SK-N-SH (cell line): ENCODE data around the gene FAM3B. TPM values are rescaled to one million over a fixed set of nuclear protein-coding genes. Genes with fewer than 3 reads are reported as not detected.

Experiments
- CTCF ChIA-PET: fragments of 300-600, 350-600 bp; formaldehyde crosslinking; extraction: SDS; loops from one replicate; lab custom pipeline; 2021; lab: Yijun Ruan, JAX
- POLR2A ChIA-PET: fragments of 350-600 bp; sonication (Branson Sonifier 250); formaldehyde crosslinking; extraction: SDS; loops from one replicate; lab custom pipeline; 2020; ENCODE audit warnings: antibody characterized with exemption, inconsistent platforms; lab: Yijun Ruan, JAX
- DNase-seq: peaks from one replicate; pipeline ENCODE4 v3.0.0; 2012
- H2AFZ ChIP-seq: fragments of 200-600 bp; sonication (generic); 2 replicates; pipeline ENCODE4 v1.8.1; 2016; ENCODE audit warnings: antibody characterized with exemption, mild to moderate bottlenecking, low read depth
- H3F3A ChIP-seq: fragments of 200-600 bp; sonication (generic); replicated peaks from 2 replicates; pipeline ENCODE3; 2016; ENCODE audit warnings: antibody characterized with exemption, mild to moderate bottlenecking; ENCODE audit not compliant: insufficient read depth
- H3K27ac ChIP-seq, 2 experiments: fragments of 200-500 bp in 1 of 2; fragments of 200-600 bp in 1 of 2; sonication (Bioruptor generic) in 1 of 2; sonication (generic), shearing (Covaris generic) in 1 of 2; 2 replicates each; pipeline versions ENCODE4 v1.5.1 to v1.6.1; 2014 to 2016; ENCODE audit warnings: low read depth in 2 of 2, inconsistent platforms in 1 of 2, low read length in 1 of 2, mild to moderate bottlenecking in 1 of 2, mixed read lengths in 1 of 2
- H3K27me3 ChIP-seq: fragments of 200-600 bp; sonication (generic), shearing (Covaris generic); 2 replicates; pipeline ENCODE4 v1.6.1; 2016; ENCODE audit warnings: mixed run types; ENCODE audit not compliant: insufficient read depth
- H3K36me3 ChIP-seq, 2 experiments: fragments of 200-500 bp in 1 of 2; fragments of 200-600 bp in 1 of 2; sonication (Bioruptor generic) in 1 of 2; sonication (generic) in 1 of 2; replicated peaks in 1 of 2; 2 replicates each; pipeline versions ENCODE3 to v1.5.1; 2014 to 2016; ENCODE audit warnings: low read length in 1 of 2, mild to moderate bottlenecking in 1 of 2; ENCODE audit not compliant: insufficient read depth in 2 of 2, control insufficient read depth in 1 of 2
- H3K4me1 ChIP-seq, 2 experiments: fragments of 200-500 bp in 1 of 2; fragments of 200-600 bp in 1 of 2; sonication (Bioruptor generic) in 1 of 2; sonication (generic), shearing (Covaris generic) in 1 of 2; 2 replicates each; pipeline versions ENCODE4 v1.5.1 to v1.6.1; 2014 to 2016; ENCODE audit warnings: low read depth in 1 of 2, low read length in 1 of 2, mixed run types in 1 of 2; ENCODE audit not compliant: insufficient read depth in 2 of 2, control insufficient read depth in 1 of 2
- H3K4me2 ChIP-seq: fragments of 200-600 bp; sonication (generic), shearing (Covaris generic); 2 replicates; pipeline ENCODE4 v1.6.1; 2017; ENCODE audit warnings: mixed run types
- H3K4me3 ChIP-seq, 2 experiments: fragments of 200-500 bp in 1 of 2; fragments of 200-600 bp in 1 of 2; sonication (Bioruptor generic) in 1 of 2; sonication (generic), shearing (Covaris generic) in 1 of 2; 2 replicates each; pipeline versions ENCODE4 v1.5.1 to v1.8.1; 2014 to 2016; ENCODE audit warnings: low read depth in 2 of 2, inconsistent platforms in 1 of 2, low read length in 1 of 2, mild to moderate bottlenecking in 1 of 2, mixed read lengths in 1 of 2, moderate library complexity in 1 of 2
- H3K79me2 ChIP-seq: fragments of 200-600 bp; sonication (generic); 2 replicates; pipeline ENCODE4 v1.8.1; 2017; ENCODE audit warnings: mild to moderate bottlenecking; ENCODE audit not compliant: insufficient read depth
- H3K9ac ChIP-seq: fragments of 200-600 bp; sonication (generic); 2 replicates; pipeline ENCODE4 v1.6.1; 2017; ENCODE audit warnings: mixed run types
- H3K9me2 ChIP-seq: fragments of 200-600 bp; sonication (generic); 2 replicates; pipeline ENCODE4 v1.6.1; 2017; ENCODE audit warnings: mixed run types
- H3K9me3 ChIP-seq: fragments of 200-600 bp; sonication (generic); 2 replicates; pipeline ENCODE4 v1.6.1; 2017; ENCODE audit warnings: mixed run types, mild to moderate bottlenecking, moderate library complexity
- H4K20me1 ChIP-seq: fragments of 200-600 bp; sonication (generic); 2 replicates; pipeline ENCODE4 v1.6.1; 2017; ENCODE audit warnings: mild to moderate bottlenecking, mixed run types; ENCODE audit not compliant: insufficient read depth
- ELF1 ChIP-seq: IDR thresholded peaks from 2 replicates; pipeline ENCODE4 v1.4.0; 2012
- FOSL2 ChIP-seq: IDR thresholded peaks from 2 replicates; pipeline ENCODE4 v1.4.0; 2012; ENCODE audit warnings: low read depth, mild to moderate bottlenecking, moderate library complexity, borderline replicate concordance
- JUND ChIP-seq: IDR thresholded peaks from 2 replicates; pipeline ENCODE4 v1.4.0; 2012
- MXI1 ChIP-seq: IDR thresholded peaks from 2 replicates; pipeline ENCODE4 v1.6.1; 2012; ENCODE audit warnings: mild to moderate bottlenecking, low read depth, low read length, improper control_type of control experiment
- NFIC ChIP-seq: IDR thresholded peaks from 2 replicates; pipeline ENCODE4 v1.4.0; 2012; ENCODE audit warnings: borderline replicate concordance
- NRF1 ChIP-seq: IDR thresholded peaks from 2 replicates; pipeline ENCODE4 v1.6.1; 2012; ENCODE audit warnings: low read depth, mild to moderate bottlenecking, low read length
- RXRA ChIP-seq: IDR thresholded peaks from 2 replicates; pipeline ENCODE4 v1.4.0; 2012; ENCODE audit warnings: low read depth, mild to moderate bottlenecking, borderline replicate concordance
- SIN3A ChIP-seq: IDR thresholded peaks from 2 replicates; pipeline ENCODE4 v1.6.1; 2012; ENCODE audit warnings: low read depth, mild to moderate bottlenecking, low read length, moderate library complexity, borderline replicate concordance
- TAF1 ChIP-seq: IDR thresholded peaks from 2 replicates; pipeline ENCODE4 v1.6.1; 2012; ENCODE audit warnings: low read depth, mild to moderate bottlenecking, low read length, moderate library complexity, borderline replicate concordance
- TCF12 ChIP-seq: IDR thresholded peaks from 2 replicates; pipeline ENCODE4 v1.4.0; 2012
- WGBS: methylation state at CpG from one replicate; pipeline ENCODE4 v1.1.6; 2017; ENCODE audit warnings: low lambda C conversion rate; 5-methylcytosine and 5-hydroxymethylcytosine counted together
- polyA plus RNA-seq, 3 experiments: library from polyadenylated mRNA; depleted of rRNA; stranded (reverse); fragments of >200 nt; gene quantifications; 2 replicates each; pipeline ENCODE4 v1.2.3, GENCODE V29; 2012
- TF ChIP-seq, protein P1 (sequence below): fragments of 200-600 bp; sonication (generic); IDR thresholded peaks from 2 replicates; pipeline ENCODE4 v1.6.1; 2017; ENCODE audit warnings: antibody characterized with exemption, mild to moderate bottlenecking, moderate library complexity
- TF ChIP-seq, protein P2 (sequence below): IDR thresholded peaks from 2 replicates; pipeline ENCODE4; 2012
- TF ChIP-seq, protein P3 (sequence below): IDR thresholded peaks from 2 replicates; pipeline ENCODE4 v1.4.0; 2012; ENCODE audit warnings: low read depth
- TF ChIP-seq, protein P4 (sequence below): IDR thresholded peaks from 2 replicates; pipeline ENCODE4 v1.4.0; 2012; ENCODE audit warnings: low read depth, borderline replicate concordance
- TF ChIP-seq, protein P5 (sequence below): IDR thresholded peaks from 2 replicates; pipeline ENCODE4 v1.4.0; 2012; ENCODE audit warnings: low read depth, borderline replicate concordance

Gene FAM3B
- polyA plus RNA-seq, 1 of the 3 experiments (the other 2 are of a cell fraction) = not detected

DNA sequence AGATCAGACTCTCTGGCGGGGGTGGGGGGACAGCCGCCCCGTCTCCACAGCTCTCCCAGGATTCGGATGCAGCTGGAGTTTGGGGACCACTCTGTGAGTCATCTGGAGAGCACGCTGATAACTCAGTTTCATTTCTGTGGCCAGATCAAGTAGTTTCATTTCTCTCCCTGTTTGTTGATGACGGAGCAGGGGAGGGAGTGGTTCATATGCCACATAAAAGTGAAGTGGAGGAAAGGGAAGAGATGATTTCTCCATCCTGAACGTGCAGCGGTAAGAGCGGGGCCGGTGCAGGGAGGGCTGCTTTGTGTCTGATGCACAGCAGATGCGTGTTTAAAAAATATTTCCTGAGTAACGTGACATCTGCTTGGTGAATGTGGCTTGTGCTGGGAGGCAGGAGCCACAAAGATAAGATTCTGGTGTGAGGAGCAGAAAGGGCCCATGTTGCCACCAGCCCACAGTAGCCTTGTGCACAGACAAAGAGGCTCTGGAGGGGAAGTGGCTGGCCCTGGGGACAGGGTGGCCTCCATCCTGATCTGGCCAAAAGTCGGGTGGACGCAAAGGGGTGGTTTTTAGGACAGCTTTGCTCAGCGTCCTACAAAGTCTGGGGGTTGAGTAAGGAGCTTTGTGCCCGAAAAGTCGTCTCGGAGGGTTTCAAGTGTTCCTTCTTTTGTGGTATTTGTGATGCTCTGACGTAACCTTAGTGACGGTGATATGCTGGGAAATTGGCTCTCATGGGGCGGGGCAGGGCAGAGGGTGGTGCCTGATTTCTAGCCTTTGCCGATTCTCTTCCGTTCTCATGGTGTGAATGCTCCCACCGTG lies 45.4 kb downstream of the FAM3B start, which contains the start of gene MX2:
MX2 (plus strand) TSS at position 242 of the 819 bp plus-strand sequence. CDS start 14,880 bp downstream, outside the sequence.
- WGBS = 55% methylated on average over 23 of the region's 24 CpGs
- H3K27me3 ChIP-seq = no peaks in the 10 kb centered on the region; the same call in 1 of the 2 replicates
- H3K4me2 ChIP-seq = peak within 1 kb of the TSS; percentile 33; the same call in 1 of the 2 replicates
- peak within 1 kb of the TSS; percentile 23; the same call in 1 of the 2 replicates for H2AFZ ChIP-seq
- CTCF ChIA-PET = interaction anchor here (0.9 kb wide), 1 partner anchor 11 kb away, joined by 3 read pairs; no protein-coding TSS in a partner anchor
- no peaks in the 10 kb centered on the region for H3F3A ChIP-seq
- H3K9ac ChIP-seq = no peak within 1 kb of the TSS
- H3K36me3 ChIP-seq = no peaks in the 10 kb centered on the region
- no peak for TF ChIP-seq ELF1
- TF ChIP-seq, protein P1, sequence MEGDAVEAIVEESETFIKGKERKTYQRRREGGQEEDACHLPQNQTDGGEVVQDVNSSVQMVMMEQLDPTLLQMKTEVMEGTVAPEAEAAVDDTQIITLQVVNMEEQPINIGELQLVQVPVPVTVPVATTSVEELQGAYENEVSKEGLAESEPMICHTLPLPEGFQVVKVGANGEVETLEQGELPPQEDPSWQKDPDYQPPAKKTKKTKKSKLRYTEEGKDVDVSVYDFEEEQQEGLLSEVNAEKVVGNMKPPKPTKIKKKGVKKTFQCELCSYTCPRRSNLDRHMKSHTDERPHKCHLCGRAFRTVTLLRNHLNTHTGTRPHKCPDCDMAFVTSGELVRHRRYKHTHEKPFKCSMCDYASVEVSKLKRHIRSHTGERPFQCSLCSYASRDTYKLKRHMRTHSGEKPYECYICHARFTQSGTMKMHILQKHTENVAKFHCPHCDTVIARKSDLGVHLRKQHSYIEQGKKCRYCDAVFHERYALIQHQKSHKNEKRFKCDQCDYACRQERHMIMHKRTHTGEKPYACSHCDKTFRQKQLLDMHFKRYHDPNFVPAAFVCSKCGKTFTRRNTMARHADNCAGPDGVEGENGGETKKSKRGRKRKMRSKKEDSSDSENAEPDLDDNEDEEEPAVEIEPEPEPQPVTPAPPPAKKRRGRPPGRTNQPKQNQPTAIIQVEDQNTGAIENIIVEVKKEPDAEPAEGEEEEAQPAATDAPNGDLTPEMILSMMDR = no peak
- TF ChIP-seq MXI1 = no peak
- no peak for TF ChIP-seq TAF1
- TF ChIP-seq, protein P2, sequence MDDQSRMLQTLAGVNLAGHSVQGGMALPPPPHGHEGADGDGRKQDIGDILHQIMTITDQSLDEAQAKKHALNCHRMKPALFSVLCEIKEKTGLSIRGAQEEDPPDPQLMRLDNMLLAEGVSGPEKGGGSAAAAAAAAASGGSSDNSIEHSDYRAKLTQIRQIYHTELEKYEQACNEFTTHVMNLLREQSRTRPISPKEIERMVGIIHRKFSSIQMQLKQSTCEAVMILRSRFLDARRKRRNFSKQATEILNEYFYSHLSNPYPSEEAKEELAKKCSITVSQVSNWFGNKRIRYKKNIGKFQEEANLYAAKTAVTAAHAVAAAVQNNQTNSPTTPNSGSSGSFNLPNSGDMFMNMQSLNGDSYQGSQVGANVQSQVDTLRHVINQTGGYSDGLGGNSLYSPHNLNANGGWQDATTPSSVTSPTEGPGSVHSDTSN = no peak
- no peak for TF ChIP-seq NFIC
- no peak for TF ChIP-seq JUND
- no peak for TF ChIP-seq FOSL2
- TF ChIP-seq, protein P3, sequence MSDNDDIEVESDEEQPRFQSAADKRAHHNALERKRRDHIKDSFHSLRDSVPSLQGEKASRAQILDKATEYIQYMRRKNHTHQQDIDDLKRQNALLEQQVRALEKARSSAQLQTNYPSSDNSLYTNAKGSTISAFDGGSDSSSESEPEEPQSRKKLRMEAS = no peak
- no peaks in the 10 kb centered on the region for H3K4me1 ChIP-seq
- no peaks in the 10 kb centered on the region for H3K9me3 ChIP-seq
- H3K27ac ChIP-seq = no peak within 1 kb of the TSS
- no peaks in the 10 kb centered on the region for H3K79me2 ChIP-seq
- DNase-seq = no peak
- no peaks in the 10 kb centered on the region for H4K20me1 ChIP-seq
- POLR2A ChIA-PET = no interaction called here
- H3K4me3 ChIP-seq = no peak within 1 kb of the TSS
- H3K9me2 ChIP-seq = no peaks in the 10 kb centered on the region

DNA sequence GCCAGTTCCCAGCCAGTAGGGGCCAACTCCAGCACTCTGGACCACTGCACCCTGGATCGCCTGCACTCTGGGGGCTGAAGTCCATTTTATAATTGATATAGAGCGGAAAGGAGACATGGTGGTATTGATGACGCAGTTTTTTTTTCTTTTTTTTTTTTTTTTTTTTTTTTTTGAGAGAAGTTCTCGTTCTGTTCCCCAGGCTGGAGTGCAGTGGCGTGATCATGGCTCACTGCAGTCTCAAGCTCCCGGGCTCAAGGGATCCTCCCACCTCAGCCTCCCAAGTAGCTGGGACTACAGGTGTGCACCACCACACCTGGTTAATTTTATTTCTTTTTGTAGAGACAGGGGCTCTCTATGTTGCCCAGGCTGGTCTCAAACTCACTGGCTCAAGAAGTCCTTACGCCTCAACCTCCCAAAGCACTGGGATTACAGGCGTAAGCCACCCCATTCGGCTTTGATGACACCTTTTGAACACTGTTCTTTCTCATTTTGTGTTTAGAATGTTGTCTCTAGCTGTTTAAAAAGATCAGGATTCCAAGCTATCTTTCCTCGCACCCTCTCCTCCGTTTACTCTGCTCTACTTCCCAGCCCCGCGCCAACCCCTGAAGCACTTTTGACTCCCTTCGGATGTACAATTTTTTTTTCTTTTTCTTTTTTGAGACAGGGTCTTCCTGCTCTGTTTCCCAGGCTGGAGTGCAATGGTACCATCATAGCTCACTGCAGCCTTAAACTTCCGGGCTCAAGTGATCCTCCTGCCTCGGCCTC lies 46.2 kb downstream of the FAM3B start:
- H3K4me2 ChIP-seq = no peak overlapping the region
- no peak overlapping the region for H2AFZ ChIP-seq
- CTCF ChIA-PET = no interaction called here
- DNase-seq = no peak
- no peaks in the 10 kb centered on the region for H3K36me3 ChIP-seq
- no peaks in the 10 kb centered on the region for H3K9me3 ChIP-seq
- TF ChIP-seq TCF12 = no peak
- TF ChIP-seq, protein P4, sequence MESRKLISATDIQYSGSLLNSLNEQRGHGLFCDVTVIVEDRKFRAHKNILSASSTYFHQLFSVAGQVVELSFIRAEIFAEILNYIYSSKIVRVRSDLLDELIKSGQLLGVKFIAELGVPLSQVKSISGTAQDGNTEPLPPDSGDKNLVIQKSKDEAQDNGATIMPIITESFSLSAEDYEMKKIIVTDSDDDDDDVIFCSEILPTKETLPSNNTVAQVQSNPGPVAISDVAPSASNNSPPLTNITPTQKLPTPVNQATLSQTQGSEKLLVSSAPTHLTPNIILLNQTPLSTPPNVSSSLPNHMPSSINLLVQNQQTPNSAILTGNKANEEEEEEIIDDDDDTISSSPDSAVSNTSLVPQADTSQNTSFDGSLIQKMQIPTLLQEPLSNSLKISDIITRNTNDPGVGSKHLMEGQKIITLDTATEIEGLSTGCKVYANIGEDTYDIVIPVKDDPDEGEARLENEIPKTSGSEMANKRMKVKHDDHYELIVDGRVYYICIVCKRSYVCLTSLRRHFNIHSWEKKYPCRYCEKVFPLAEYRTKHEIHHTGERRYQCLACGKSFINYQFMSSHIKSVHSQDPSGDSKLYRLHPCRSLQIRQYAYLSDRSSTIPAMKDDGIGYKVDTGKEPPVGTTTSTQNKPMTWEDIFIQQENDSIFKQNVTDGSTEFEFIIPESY = no peak
- no peak for TF ChIP-seq SIN3A
- TF ChIP-seq, protein P5, sequence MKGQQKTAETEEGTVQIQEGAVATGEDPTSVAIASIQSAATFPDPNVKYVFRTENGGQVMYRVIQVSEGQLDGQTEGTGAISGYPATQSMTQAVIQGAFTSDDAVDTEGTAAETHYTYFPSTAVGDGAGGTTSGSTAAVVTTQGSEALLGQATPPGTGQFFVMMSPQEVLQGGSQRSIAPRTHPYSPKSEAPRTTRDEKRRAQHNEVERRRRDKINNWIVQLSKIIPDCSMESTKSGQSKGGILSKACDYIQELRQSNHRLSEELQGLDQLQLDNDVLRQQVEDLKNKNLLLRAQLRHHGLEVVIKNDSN = no peak
- no peak for TF ChIP-seq FOSL2
- no peak for TF ChIP-seq JUND
- TF ChIP-seq NRF1 = no peak
- TF ChIP-seq RXRA = no peak
- no peaks in the 10 kb centered on the region for H3K79me2 ChIP-seq
- no peak overlapping the region for H3K9ac ChIP-seq
- 77% methylated on average over 16 of the region's 16 CpGs for WGBS
- no peaks in the 10 kb centered on the region for H4K20me1 ChIP-seq
- no peaks in the 10 kb centered on the region for H3K9me2 ChIP-seq
- POLR2A ChIA-PET = no interaction called here
- H3K27ac ChIP-seq = no peak overlapping the region
- H3K4me3 ChIP-seq = no peak overlapping the region
- H3K27me3 ChIP-seq = no peaks in the 10 kb centered on the region; the same call in 1 of the 2 replicates
- H3F3A ChIP-seq = no peaks in the 10 kb centered on the region
- H3K4me1 ChIP-seq = no peaks in the 10 kb centered on the region
